GM19351 (cell line): ENCODE results near the gene C16orf78.
A peak's percentile ranks its signal among the peaks of the same experiment; 100 is the strongest.

Experiments
- ATAC-seq: cut with Tn5 transposase; IDR thresholded peaks from one replicate; pipeline ENCODE4 v1.9.1; 2021; ENCODE audit warnings: mild to moderate bottlenecking, moderate library complexity; ENCODE audit not compliant: unreplicated experiment

C16orf78 gene

DNA sequence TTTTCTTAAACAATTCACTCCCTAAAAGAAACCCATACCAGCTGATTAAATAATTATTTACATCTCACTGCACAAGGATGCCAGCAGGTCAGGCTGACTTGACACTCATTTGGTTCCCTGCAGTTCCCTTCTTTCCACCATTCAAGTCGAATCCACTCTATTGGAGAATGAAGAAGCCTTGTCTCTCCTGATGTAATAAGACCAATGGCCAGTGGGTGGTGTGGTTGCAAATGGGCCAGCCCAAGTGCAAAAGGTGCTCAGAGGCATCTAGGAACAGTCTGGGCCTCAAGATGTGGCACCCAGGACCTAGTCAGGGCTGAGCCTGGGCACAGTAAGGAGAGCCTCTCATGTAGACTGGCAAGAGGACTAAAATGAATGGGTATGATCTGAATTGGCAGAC is 9.3 kb downstream of the C16orf78 start:
- ATAC-seq = peak; percentile 71

DNA sequence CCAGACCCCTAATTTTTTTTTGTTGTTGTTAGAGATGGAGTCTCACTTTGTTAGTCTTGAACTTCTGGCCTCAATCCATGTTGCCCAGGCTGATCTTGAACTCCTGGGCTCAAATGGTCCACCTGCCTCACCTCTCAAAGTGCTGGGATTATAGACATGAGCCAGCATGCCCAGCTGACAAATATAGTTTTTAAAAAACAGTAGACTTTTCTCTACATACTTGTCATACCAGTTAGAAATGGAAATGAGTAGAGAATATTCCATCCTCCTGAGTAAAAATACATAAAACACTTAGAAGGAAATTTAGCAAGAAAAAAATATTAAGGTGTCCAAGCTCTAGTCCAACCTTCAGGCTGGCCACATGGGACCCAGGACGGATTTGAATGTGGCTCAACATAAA is 21.4 kb downstream of the C16orf78 start:
- ATAC-seq = no peak

DNA sequence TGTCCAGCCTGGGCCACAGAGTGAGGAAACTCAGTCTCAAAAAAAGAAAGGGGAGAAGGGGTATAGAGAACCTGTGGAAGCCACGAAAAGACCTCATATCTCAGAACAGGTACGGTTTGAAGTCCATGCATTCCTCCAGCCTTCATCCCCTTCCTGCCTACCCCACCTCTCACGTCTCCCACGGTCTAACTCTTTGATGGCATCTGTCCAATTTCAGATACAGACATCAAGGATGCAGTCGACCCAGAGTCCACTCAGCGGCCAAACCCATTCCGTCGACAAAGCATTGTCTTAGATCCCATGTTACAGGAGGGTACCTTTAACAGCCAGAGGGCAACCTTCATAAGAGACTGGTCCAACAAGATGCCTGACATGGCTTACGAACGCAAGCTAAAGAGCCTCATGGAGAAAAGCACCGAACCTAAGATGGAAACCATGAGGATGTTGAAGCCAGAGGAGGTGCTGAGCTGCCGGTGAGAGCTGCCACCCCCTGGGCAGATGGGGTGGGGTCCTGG is 22.7 kb downstream of the C16orf78 start:
- no peak for ATAC-seq

DNA sequence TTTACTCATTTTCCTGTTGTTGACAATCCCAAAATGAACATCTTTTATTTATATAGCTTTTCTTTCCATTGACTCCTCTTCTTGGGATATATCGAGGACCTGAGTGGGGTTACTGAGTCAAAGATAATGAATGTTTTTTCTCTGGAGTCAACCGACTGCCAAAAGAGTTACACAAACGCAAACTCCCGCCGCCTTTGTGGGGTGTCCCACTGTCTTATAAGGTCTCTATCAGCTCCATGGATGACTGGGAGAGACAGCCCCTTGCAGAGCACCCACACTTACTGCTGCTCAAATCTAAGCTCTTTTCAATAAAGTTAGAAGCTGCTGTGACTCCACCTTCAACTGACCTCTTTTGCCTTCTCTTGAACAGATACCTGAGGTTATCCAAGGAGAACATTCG is 25.2 kb downstream of the C16orf78 start:
- no peak for ATAC-seq

DNA sequence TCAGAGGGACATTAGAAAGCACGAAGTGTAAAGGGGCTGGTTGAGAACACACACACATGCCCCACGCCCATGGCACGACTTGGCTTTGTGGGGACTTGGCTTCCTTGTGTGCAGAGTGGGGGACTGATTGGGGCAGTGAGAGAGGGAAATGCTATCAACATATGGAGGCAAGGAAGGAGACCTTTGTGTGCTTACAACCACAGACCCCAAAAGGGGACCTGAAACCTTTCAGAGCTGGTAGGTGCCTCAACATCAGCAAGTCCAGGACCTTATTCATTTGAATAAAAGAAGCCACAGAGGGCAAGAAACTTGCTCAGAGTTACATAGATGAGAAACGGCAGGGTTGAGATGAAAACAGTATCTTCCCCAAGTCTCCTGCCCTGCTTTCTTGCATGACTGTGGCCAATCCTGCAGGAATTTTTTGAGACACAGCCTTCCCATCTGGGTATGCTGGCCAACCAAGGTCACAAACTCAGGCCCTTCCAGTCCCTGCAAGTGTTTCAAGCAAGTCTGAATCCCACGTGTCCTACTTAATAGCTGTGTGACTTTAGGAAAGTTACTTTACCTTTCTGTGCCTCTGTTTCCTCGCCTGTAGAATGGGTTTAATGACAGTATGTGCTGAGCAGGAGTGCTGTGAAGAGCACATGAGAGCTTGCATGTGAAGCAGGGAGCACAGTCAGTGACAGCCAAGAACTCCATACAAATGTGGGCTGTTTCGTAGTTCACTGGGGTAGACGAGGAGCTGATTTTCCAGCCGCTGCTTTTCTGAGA is 26.2 kb downstream of the C16orf78 start:
- peak; percentile 99 for ATAC-seq

DNA sequence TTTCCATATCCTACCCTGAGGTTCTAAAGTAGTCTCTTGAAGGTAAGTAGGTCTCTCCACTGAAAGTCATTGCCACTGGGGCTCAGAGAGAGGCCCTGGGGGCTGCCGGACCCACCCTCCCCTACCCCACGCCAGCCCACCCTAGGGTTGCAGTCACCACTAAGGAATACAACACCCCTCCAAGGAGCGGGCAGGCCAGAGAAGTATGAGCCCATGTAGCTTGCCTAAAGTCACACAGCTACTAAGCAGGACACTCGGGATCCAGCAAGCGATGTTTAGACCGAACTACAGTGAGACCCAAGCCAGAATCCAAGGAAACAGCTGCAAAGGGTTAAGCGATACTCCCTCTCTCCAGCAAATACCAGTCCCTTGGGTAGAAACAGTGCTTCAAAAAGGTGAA is 27.0 kb downstream of the C16orf78 start:
- ATAC-seq = no peak

DNA sequence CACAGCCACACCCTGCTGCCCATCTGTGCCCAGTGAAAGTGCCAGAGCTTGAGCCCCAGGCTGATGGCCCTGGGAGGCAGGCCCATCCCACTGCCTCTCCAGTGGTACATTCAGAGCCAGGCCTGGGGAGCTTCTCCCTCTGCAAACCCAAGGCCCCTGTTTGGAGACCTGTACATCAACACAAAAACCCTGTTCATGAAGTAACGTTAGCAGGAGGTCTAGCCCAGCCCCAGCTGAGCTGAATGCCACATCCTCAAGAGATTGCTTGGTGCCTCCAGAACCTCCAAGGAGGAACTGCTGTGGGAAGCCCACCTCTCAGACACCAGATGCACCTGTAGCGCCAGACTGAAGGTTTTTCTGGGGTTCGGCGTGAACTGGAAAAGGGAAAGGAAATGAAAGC is 31.5 kb downstream of the C16orf78 start:
- no peak for ATAC-seq

DNA sequence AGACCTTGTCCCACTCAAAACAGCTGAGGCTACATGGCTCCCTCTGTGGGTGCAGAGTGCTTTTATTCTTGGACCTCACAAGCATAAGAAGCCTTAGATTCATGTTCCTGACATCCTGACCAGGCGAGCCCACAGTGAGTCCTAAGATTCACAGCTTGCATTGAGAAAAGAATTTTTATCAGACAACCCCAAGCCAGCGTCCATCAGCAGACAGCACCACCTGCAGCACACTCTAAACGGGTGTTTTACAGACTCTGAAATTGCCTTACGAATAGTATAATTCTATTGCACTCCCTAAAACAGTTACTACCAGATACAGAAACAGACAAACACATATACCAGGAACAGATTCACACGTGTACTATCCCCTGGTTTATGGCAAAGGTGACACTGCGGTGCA is 31.9 kb downstream of the C16orf78 start:
- ATAC-seq = no peak

GRCh38 chr16:49407873-49408550 is 34.4 kb downstream of the C16orf78 start:
- ATAC-seq = peak; percentile 96

DNA sequence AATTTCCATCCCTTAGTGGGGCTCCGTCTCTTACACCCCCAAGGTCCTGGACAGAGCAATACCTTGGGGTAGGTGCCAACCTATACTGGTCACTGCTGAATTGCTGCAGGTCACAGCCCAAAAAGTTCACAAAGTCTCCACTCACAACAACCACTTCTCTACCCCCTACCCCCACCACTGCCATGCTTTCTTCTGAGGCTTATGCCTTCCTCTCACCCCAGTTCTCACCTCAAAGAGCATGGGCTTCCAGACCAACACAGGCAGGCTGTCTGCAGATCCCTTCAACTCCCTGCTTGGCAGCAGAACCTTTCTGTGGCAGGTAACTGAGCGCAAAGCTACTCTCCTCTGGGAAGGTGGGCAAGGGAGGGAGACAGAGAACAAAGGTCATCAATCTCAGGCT is 35.5 kb downstream of the C16orf78 start:
- no peak for ATAC-seq

- no peak for ATAC-seq
These were observed 36.6 kb downstream of the C16orf78 start for GRCh38 chr16:49410226-49410625.

GRCh38 chr16:49411121-49411970 is 37.7 kb downstream of the C16orf78 start:
- no peak for ATAC-seq

- no peak for ATAC-seq
These were observed 41.1 kb downstream of the C16orf78 start for GRCh38 chr16:49414671-49415070.

- ATAC-seq = no peak
These were observed 41.5 kb downstream of the C16orf78 start for GRCh38 chr16:49415083-49415482.

GRCh38 chr16:49416001-49416675 is 42.5 kb downstream of the C16orf78 start:
- ATAC-seq = no peak

DNA sequence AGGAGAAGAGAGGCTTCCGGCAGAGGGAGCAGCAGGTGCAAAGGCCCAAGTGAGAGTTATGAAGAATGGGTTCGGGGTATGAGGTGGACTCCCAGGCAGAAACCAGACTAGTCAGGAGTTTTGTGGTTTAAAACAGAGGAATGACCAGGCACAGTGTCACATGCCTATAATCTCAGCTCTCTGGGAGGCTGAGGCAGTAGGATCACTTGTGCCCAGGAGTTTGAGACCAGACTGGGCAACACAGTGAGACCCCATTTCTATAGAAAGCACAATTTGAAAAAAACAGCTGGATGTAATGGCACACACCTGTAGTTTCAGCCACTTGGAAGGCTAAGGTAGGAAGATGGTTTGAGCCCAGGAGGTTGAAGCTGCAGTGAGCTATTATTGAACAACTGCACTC is 43.8 kb downstream of the C16orf78 start:
- no peak for ATAC-seq

GRCh38 chr16:49419006-49419405 is 45.4 kb downstream of the C16orf78 start:
- no peak for ATAC-seq

- ATAC-seq = no peak
These were observed 46.3 kb downstream of the C16orf78 start for GRCh38 chr16:49419862-49420261.

GRCh38 chr16:49422896-49423295 is 49.3 kb downstream of the C16orf78 start:
- no peak for ATAC-seq

DNA sequence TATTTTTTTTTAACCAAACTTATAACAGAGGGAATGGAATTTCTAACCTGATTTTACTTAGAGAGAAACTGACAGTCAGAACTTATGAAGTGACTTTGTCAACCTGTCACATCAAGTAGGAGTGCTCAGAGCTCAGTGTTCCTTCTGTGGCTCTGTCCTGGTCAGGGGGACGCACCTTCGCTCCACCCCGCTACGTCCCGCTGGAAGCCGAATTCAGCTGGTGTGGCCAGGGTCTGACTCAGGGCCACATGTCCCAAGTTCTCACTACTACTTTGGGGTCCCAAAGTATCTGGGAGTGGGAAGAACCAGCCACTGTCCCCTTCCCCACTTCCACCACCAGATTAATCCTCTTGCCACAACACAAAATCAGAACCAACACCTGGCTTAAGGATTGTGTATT is 51.4 kb downstream of the C16orf78 start:
- no peak for ATAC-seq

DNA sequence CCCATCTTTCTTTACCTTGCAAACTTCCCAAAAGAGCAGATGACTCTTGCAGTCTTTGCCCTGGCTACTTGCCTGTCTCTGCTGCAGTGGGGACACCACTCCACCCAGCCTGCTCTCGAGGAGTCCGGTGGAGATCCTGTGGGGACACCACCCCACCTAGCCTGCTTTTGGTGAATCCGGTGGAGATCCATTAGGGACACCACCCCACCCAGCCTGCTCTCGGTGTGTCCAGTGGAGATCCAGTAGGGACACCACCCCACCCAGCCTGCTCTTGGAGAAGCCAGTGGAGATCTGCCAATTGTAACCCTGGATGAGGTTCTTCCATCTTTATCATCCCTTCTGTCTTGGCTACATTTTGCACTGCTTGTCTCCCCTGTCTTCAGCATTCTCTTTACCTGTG is 54.2 kb downstream of the C16orf78 start:
- no peak for ATAC-seq
